HepG2 (cell line): ENCODE results near the gene NSD2. TPM values are rescaled to one million over a fixed set of nuclear protein-coding genes. Genes with fewer than 3 reads are reported as not detected.
A peak's percentile ranks its signal among the peaks of the same experiment; 100 is the strongest.

Source experiments
- BRF2 ChIP-seq: sonication (generic); formaldehyde crosslinking; IDR thresholded peaks from 2 replicates; pipeline ENCODE4 v1.8.1; 2022; ENCODE audit warnings: mild to moderate bottlenecking, missing genetic modification reagents
- CEBPG ChIP-seq: IDR thresholded peaks from 2 replicates; pipeline ENCODE4 v1.6.1; 2016
- HES4 ChIP-seq: sonication (generic); formaldehyde crosslinking; IDR thresholded peaks from 2 replicates; pipeline ENCODE4 v1.9.0; 2021; ENCODE audit warnings: mild to moderate bottlenecking, missing genetic modification reagents, borderline replicate concordance
- HNRNPK ChIP-seq: fragments of 200-400 bp; formaldehyde crosslinking; IDR thresholded peaks from 2 replicates; pipeline ENCODE4 v1.6.1; 2018; ENCODE audit warnings: low read length, low read depth, moderate library complexity, mild to moderate bottlenecking; ENCODE audit not compliant: poor library complexity, severe bottlenecking
- HNRNPLL ChIP-seq: fragments of 200-400 bp; formaldehyde crosslinking; IDR thresholded peaks from 2 replicates; pipeline ENCODE4 v1.6.1; 2017; ENCODE audit warnings: mild to moderate bottlenecking, low read depth, low read length; ENCODE audit not compliant: poor library complexity, severe bottlenecking
- MEIS1 ChIP-seq: sonication (generic); formaldehyde crosslinking; IDR thresholded peaks from 2 replicates; pipeline ENCODE4 v1.9.0; 2021; ENCODE audit warnings: mild to moderate bottlenecking, missing genetic modification reagents, moderate library complexity, borderline replicate concordance
- RAD21 ChIP-seq: fragments of 450-650 bp; formaldehyde crosslinking; IDR thresholded peaks from 2 replicates; pipeline ENCODE4 v1.5.0; 2020; ENCODE audit warnings: mild to moderate bottlenecking
- SIN3B ChIP-seq: fragments of 150-350 bp; IDR thresholded peaks from 2 replicates; pipeline ENCODE4 v1.6.1; 2014; ENCODE audit warnings: low read length
- THAP11 ChIP-seq: IDR thresholded peaks from 2 replicates; pipeline ENCODE4 v1.6.1; 2016; ENCODE audit warnings: missing biosample characterization, missing genetic modification reagents
- YY1 ChIP-seq: IDR thresholded peaks from 2 replicates; pipeline ENCODE4 v1.6.1; 2011; ENCODE audit warnings: low read length, low read depth, moderate library complexity, mild to moderate bottlenecking; ENCODE audit not compliant: insufficient read depth, insufficient replicate concordance
- ZNF484 ChIP-seq: sonication (generic); formaldehyde crosslinking; IDR thresholded peaks from 2 replicates; pipeline ENCODE4 v1.5.1; 2020; ENCODE audit warnings: mild to moderate bottlenecking, low read depth, missing genetic modification reagents, borderline replicate concordance
- ZNF569 ChIP-seq: sonication (generic); formaldehyde crosslinking; IDR thresholded peaks from 2 replicates; pipeline ENCODE4 v1.5.0; 2020; ENCODE audit warnings: mild to moderate bottlenecking, missing genetic modification reagents, moderate library complexity, borderline replicate concordance
- ZZZ3 ChIP-seq: sonication (generic); formaldehyde crosslinking; IDR thresholded peaks from 2 replicates; pipeline ENCODE4 v1.4.0; 2020; ENCODE audit warnings: missing genetic modification reagents, mild to moderate bottlenecking, borderline replicate concordance
- polyA plus RNA-seq, 8 experiments: library from polyadenylated mRNA; depleted of rRNA in 3 of 8; stranded (reverse) in 7 of 8; unstranded in 1 of 8; fragments of >200 nt; fragmentation: Illumina TruSeq in 4 of 8; extraction: Trizol in 4 of 8; gene quantifications; 2 replicates each; pipeline versions ENCODE4 v1.2.1 to v1.2.3, GENCODE V29; 2011 to 2016; ENCODE audit warnings: low read depth in 4 of 8, missing spikeins in 1 of 8, mixed read lengths in 1 of 8; ENCODE audit not compliant: insufficient read depth in 1 of 8
- total RNA-seq, 5 experiments: library from RNA; depleted of rRNA; stranded (reverse); fragments of >200 nt; fragmentation: Illumina TruSeq; extraction: Trizol; gene quantifications; 2 replicates each; pipeline ENCODE4 v1.2.3, GENCODE V29; 2016; ENCODE audit warnings: low read depth in 1 of 5
- TF ChIP-seq, protein P1 (sequence below): sonication (generic); formaldehyde crosslinking; IDR thresholded peaks from 2 replicates; pipeline ENCODE4 v1.8.0; 2022; ENCODE audit warnings: mild to moderate bottlenecking, missing genetic modification reagents
- TF ChIP-seq, protein P2 (sequence below), 2 experiments: fragments of 450-650 bp in 1 of 2; sonication (generic) in 1 of 2; formaldehyde crosslinking in 1 of 2; IDR thresholded peaks; 2 replicates each; pipeline versions ENCODE4 v1.6.1 to v1.8.0; 2016 to 2022; ENCODE audit warnings: antibody characterized with exemption in 1 of 2, mild to moderate bottlenecking in 1 of 2, missing genetic modification reagents in 1 of 2

The NSD2 gene
- total and polyA plus RNA-seq, 2 of the 13 experiments (the other 11 are each of a cell fraction or from before 2014, with no cell fraction given), result 22.0 to 65.9 TPM

DNA sequence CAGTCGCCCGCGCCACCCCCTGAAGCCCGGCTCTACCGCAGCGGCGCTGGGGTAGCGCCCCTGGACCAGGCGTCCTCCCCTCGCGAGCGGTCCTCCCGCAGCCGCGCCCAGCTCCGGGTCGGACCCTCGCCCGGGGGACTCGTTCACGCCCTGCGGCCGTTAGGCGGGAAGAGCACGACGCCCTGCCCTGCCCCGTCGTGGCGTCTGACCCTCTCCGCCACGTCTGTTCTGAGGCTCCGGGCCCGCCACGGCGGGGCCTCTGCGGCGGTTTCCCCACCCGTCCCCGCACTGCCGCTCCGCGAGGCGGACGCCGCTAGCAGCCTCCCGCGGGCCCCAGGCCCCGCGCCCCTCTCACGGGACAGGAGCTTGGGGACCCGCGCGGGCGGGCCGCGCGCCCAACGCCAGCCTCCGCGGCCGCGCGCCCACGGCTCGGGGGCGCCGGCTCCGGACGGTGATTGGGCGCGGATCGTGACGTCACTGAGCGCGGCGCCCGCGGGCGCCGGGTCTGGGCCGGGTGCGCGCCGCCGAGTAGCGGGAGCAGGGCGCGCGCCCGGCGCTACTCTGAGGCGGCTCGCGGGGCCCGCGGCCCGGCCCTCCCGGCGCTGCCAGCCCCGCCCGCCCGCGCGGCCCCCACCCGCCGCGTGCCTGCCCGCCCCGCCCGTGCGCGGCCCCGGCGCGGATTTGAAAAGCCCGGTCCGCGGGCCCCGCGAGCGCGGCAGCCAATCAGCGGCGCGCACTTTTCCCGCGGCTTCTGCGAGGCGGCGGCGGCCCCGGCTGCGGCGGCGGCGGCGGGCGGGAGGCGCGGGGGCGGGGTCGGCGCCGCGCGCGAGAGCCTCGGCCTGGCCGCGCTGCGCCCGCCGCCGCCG is at the start of gene NSD2 (continued):
- TF ChIP-seq, protein P1, sequence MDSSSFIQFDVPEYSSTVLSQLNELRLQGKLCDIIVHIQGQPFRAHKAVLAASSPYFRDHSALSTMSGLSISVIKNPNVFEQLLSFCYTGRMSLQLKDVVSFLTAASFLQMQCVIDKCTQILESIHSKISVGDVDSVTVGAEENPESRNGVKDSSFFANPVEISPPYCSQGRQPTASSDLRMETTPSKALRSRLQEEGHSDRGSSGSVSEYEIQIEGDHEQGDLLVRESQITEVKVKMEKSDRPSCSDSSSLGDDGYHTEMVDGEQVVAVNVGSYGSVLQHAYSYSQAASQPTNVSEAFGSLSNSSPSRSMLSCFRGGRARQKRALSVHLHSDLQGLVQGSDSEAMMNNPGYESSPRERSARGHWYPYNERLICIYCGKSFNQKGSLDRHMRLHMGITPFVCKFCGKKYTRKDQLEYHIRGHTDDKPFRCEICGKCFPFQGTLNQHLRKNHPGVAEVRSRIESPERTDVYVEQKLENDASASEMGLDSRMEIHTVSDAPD (CRISPR knock-in tag), result peak; percentile 52; the same call in 1 of the 2 replicates
- 0 out of 2 replicates have a peak, but pooled peaks have one; percentile 46 for TF ChIP-seq BRF2 (CRISPR knock-in tag)
- no peak; the same call in 1 of the 2 replicates for TF ChIP-seq MEIS1 (CRISPR knock-in tag)
- TF ChIP-seq SIN3B, result no peak
- peak; percentile 56; the same call in 1 of the 2 replicates for TF ChIP-seq ZZZ3 (CRISPR knock-in tag)
- TF ChIP-seq, protein P2, sequence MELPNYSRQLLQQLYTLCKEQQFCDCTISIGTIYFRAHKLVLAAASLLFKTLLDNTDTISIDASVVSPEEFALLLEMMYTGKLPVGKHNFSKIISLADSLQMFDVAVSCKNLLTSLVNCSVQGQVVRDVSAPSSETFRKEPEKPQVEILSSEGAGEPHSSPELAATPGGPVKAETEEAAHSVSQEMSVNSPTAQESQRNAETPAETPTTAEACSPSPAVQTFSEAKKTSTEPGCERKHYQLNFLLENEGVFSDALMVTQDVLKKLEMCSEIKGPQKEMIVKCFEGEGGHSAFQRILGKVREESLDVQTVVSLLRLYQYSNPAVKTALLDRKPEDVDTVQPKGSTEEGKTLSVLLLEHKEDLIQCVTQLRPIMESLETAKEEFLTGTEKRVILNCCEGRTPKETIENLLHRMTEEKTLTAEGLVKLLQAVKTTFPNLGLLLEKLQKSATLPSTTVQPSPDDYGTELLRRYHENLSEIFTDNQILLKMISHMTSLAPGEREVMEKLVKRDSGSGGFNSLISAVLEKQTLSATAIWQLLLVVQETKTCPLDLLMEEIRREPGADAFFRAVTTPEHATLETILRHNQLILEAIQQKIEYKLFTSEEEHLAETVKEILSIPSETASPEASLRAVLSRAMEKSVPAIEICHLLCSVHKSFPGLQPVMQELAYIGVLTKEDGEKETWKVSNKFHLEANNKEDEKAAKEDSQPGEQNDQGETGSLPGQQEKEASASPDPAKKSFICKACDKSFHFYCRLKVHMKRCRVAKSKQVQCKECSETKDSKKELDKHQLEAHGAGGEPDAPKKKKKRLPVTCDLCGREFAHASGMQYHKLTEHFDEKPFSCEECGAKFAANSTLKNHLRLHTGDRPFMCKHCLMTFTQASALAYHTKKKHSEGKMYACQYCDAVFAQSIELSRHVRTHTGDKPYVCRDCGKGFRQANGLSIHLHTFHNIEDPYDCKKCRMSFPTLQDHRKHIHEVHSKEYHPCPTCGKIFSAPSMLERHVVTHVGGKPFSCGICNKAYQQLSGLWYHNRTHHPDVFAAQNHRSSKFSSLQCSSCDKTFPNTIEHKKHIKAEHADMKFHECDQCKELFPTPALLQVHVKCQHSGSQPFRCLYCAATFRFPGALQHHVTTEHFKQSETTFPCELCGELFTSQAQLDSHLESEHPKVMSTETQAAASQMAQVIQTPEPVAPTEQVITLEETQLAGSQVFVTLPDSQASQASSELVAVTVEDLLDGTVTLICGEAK (IDR thresholded peaks at IDR 0.05), result no peak
- TF ChIP-seq, protein P2 (CRISPR knock-in tag; IDR thresholded peaks at IDR 0.05), result peak; percentile 73; the same call in 1 of the 2 replicates
- peak; percentile 3; the same call in 1 of the 2 replicates for TF ChIP-seq CEBPG (CRISPR knock-in tag)
- TF ChIP-seq THAP11 (CRISPR knock-in tag), result peak; percentile 32
- 0 out of 2 replicates have a peak, but pooled peaks have one; percentile 73 for TF ChIP-seq HES4
- TF ChIP-seq HNRNPK, result peak; percentile 56
- peak; percentile 5 for TF ChIP-seq YY1
- peak; percentile 43 for TF ChIP-seq HNRNPLL
- TF ChIP-seq RAD21 (CRISPR knock-in tag), result peak; percentile 71
- peak; percentile 67; the same call in 1 of the 2 replicates for TF ChIP-seq ZNF484 (CRISPR knock-in tag)
- 0 out of 2 replicates have a peak, but pooled peaks have one; percentile 71 for TF ChIP-seq ZNF569 (CRISPR knock-in tag)
